Colon (tissue), 2 donors: ENCODE results near the gene PRDM8.

Source experiments
- FAIRE-seq: peaks from 2 replicates; lab custom pipeline; 2012; peaks lifted over from hg19 to GRCh38; lab: Jason Lieb, UNC
- donor health status: control.
- donor health status: control.

The PRDM8 gene

DNA sequence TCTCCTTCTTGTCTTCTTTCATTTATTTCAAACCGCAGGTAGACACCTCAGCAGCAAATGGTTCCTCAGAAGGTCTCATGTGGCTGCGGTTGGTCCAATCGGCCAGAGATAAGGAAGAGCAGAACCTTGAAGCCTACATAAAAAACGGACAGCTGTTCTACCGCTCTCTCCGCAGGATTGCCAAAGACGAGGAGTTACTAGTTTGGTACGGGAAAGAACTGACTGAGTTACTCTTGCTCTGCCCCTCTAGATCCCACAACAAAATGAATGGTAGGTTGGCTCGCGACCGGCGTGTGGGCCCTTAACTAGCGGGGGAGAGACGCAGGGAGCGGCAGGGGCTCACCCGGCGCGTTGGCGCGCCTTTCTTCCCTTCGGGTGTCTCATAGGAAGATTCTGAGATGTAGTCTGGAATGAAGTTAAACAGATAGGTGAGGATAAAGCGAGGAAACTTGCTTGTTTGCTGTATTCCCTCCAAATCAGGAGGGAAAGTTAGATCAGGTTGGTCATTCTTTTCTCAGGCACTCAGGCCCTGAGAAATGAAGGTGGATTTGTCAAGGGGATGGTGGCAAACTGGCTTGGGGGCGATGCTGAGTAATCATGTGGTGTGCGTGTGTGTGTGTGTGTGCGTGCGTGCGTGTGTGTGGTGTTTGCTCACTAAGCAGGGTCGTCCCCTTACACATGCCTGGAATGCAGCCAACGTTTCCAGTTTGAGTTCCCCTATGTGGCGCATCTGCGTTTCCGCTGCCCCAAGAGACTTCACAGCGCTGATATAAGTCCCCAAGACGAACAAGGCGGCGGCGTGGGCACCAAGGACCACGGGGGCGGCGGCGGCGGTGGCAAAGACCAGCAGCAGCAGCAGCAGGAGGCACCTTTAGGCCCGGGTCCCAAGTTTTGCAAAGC is 4.2 kb downstream of the PRDM8 start:
- FAIRE-seq, result no peak

DNA sequence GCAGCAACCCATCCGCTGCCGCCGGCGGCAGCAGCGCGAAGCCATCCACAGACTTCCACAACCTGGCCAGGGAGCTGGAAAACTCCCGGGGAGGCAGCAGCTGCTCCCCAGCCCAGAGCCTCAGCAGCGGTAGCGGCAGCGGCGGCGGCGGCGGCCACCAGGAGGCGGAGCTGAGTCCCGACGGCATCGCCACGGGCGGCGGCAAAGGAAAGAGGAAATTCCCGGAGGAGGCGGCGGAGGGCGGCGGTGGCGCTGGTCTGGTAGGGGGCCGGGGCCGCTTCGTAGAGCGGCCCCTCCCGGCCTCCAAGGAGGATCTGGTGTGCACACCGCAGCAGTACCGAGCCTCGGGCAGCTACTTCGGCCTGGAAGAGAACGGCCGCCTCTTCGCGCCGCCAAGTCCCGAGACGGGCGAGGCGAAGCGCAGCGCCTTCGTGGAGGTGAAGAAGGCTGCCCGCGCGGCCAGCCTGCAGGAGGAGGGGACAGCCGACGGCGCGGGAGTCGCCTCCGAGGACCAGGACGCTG is 4.9 kb downstream of the PRDM8 start:
- FAIRE-seq, result no peak

DNA sequence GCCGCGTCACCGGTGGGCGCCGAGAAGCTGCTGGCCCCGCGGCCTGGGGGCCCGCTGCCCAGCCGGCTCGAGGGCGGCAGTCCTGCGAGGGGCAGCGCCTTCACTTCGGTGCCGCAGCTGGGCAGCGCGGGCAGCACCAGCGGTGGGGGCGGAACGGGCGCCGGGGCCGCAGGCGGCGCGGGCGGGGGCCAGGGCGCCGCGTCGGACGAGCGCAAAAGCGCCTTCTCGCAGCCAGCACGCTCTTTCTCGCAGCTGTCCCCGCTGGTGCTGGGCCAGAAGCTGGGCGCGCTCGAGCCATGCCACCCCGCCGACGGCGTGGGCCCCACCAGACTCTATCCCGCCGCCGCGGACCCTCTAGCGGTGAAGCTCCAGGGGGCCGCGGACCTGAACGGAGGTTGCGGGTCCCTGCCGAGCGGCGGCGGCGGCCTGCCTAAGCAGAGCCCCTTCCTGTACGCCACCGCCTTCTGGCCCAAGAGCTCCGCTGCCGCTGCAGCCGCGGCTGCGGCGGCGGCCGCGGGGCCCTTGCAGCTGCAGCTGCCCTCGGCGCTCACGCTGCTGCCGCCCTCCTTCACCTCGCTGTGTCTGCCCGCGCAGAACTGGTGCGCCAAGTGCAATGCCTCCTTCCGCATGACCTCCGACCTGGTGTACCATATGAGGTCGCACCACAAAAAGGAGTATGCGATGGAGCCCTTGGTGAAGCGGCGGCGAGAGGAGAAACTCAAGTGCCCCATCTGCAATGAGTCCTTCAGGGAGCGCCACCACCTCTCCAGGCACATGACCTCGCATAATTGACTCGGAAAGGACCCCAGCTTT is 5.6 kb downstream of the PRDM8 start:
- FAIRE-seq, result no peak

DNA sequence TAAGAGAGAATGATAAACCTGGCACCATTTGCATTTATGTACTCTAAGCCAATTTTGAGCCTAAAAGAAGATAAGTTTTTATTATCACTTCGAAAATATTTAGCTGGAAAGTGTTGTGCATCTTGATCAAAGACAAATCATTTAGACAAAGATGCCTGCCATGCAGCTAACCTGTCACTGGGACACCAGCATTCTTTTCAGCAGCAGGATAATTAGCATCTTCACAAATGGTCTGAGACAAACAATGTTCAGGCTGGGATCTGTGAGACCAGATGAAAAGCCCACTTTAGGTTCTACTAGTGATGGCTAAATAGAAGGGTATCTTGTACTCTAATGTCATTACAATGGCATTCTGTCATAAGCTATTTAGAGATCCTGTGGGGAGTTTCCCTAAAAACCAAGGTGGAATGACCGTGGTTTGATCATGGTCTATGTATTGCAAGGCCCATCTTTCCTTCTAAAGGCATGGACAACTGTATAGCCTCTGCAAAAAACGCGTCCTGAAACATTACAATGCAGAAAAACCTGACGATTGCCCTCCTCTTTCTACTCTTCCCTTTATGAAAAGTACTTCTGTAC is 7.2 kb downstream of the PRDM8 start:
- no peak for FAIRE-seq

DNA sequence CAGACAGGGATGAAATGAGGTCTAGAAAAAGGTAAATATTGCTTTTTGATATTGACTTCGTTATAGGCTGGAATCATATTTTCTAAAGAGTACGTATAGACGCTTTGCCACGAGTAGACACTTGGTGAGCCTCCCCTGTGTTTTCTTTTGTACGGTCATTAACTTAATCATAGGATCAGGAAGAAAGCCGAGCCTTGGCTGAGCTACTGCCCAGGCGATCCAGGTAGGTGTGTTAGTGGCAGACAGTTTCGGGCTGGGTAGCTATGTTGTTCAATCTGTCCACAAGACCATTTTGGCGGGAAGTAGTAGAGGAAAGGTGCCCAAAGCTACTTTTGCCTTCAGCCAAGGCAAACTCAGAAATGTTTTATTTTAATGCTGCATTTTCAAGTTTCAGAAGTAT is 8.8 kb downstream of the PRDM8 start:
- FAIRE-seq, result no peak

DNA sequence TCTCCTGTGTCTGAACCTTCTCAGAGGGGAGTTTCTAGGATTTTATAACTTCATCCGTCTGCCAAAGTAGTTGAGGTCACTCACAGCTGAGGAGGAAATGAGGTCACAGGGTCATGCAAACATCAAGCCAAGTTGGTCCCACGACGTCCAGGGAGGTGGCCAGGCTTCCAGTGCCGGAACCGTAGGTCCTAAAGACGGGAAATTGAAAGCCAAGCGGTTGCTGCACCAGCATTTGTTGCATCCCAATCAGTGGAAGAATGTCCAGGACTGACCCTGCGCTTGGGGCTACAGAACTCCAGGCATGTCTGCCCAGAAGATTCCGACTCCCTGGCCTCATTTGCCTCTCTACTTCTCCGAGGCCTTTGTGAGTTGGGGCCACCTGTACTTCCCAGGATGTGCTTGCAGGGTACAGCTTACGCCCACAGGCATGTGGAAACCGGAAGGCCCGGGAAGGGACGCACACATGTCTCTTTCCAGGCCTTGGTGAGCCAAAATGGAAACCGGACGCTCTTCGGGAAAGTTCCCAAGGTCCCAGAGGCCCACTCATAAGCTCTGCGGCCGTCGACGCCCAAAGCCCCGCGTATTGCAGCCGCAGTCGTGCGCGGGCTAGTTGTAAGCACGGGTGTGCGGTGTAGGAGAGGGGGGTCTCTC is 9.3 kb downstream of the PRDM8 start:
- no peak for FAIRE-seq

DNA sequence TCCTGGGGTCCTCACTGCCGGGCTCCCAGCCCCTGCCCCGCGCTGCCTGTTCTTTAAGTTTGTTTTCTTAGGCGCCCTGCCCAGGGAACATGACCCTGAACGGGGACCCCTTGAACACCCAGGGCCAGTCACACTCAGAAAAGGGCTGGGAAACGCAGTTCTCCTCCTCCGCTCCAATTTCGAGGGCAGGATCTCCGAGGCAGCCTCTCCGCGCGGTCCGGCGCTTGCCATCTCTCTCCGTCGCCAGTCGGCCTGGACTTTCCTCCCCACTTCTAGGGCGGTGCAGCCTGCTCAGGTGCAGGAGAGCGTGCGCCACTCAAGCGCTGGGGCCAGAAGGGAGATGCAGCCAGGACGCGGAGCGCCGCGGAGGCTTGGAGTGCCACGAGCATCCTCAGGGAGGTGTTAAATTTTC is 9.9 kb downstream of the PRDM8 start:
- no peak for FAIRE-seq

DNA sequence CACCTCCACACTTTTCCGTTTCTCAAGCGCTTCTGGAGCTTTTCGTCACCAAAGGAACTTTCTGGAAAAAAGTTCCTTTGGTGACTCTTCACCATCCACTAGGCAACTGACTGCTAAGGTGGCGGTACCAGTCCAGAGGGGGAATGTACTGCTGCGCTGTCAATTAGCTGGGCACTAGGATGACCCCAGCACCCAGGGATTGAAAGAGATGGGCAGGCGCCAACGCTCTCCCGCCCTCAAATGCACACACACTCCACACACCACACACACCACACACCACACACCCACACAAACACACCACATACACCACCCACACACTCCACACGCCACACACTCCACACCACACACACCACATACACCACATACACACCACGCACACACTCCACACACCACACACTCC is 10.4 kb downstream of the PRDM8 start:
- FAIRE-seq, result no peak

DNA sequence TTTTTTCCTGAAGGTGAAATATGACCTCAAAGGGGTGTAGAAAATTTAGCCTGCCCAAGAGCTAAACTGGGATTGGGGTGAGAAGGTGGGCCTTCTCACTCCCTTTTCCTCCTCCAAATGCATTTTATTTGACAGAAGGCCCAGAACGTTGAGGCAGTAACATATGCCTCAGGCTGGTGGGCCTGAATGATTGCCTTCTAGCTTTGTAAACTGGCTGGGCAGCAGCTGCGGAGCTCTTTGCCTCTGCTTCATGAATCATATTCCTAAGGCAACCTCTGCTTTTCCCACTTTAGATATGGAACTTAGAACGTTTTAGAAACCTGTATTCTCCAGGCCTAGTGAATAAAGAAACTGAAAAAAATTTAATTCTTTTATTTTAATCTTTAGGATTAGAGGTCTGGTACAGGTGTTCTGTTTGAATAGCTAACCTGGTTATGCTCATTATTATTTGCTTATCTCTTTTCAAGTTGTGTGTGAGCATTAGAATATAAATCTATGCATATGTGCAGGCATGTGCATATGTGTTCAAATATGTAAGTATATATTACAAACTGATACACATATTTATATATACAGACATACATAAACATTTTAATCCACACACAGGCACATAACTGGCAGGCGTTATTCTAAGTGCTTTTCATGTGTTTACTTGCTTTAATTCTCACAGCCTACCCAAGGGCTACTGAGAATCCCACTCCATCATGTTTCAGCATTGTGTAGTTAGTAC is 11.5 kb downstream of the PRDM8 start:
- FAIRE-seq, result no peak

DNA sequence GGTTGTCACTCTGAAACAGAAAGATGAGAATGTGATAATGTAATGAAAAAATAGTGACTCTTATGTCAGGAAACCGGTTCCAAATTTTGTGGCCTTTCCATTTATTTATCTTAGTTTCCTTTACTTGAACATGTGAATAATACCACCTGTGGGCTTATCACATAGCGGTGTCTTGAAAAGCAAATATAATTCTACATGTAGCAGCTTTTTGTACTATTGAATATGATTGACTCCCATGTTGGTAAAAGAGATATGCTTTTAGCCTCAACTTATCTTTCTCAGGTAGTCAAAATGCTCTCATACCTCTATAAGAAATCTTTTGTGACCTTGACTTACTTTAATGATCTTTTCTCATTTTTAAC is 12.0 kb downstream of the PRDM8 start:
- no peak for FAIRE-seq

DNA sequence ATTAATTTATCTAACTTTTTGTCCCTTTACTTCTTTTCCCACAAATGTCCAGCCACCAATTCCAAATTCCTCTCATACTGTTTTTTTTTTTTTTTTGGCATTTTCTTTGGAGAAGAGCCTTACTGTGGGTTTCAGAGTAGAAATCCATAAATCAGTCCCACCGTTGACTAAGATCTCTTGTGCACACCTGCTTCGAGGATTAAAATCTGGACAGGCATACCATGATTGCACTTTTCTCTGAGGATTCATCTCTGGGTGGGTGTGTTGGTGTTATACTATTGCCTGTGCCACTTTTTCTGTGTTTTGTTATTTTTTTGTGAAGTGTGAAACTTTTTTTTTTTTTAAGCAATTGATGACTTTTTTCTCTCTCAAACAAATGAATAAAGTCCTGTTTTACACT is 13.2 kb downstream of the PRDM8 start:
- FAIRE-seq, result no peak

DNA sequence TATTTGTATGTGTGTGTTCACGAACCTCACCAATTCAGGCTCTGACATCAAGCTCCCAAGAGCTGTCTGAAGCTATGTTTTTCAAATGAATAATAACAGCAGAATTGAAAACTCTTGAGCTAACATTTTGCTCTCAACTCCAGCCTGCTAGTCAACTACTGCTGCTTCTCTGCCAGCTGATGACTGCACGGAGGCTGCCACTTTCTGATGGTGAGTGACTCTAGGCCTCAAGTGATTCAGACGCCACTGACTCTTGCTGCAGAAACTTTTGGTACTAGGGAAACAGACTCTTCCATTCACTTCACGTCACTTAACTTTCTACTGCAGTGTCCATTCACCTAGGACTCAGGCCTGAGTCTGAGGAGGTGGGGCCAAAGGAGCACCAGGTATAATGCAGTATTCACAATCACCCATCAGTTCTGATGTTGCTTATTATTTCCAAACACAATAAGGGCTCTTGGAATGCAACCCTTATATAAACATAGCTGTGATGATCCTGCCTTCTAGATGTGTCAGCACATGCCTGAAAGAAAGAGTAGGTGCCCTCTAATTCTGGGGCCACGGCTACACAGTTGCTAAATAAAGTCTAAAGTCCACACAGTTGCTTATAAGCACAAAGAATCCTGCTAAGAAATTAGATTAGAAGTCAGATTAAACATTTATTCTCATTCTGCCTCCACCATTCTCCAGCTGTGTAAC is 16.0 kb downstream of the PRDM8 start:
- no peak for FAIRE-seq

DNA sequence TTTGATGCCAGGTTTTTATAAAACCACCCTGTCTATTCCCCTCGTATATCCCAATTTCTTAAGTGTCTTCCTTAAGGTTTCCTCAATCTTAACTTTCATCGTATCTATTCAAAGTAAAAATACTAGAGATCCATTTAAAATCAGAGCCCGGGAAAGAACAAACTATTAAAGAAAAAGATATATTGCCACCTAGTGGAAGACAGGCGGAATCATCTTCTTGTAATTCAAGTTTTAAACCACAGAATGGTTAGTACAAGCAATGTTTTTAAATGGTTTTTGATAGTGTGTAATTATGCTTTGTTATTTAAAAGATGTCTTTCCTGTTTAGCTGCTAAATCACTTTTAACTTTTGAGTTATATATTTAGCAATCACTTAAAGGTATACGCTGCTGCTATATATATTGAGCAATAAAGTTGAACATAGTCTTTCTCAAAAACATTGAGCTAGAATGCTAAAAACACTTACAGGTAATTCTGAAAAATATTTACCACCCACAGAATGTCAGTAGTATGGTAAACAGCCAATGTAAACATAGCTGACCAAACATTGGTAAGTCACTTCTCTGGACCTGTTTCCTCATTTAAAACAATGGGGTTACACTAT is 18.2 kb downstream of the PRDM8 start:
- peak; percentile 91 for FAIRE-seq

DNA sequence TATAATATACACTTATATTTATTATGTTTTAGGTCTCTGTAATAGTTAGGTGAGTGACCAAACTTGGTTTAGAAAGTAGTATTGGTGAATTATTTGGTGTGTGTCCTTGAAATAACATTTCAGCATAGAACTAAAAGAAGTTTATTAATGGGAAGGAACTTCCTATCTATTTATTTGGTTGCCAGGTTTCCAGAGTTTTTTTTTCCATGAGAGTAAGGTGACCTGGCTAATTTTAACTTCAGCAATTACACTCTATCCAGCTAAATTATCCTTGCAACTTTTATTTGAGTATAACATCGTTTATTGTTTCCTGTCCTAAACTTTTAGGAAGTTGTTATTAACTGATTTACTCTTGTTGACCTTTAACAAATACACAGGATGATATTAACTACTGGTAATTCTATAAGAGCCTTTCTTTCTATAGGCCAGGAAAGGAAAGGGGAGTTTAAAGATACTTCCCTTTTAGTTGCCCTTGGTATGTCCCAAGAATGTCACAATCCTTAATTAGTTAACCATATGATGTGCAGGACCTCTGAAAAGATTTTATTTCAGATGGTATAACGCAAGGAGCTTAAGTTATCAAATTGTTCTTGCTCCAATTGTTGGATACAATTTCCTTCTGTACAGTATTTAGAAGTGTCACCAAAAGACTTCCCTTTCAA is 18.9 kb downstream of the PRDM8 start:
- no peak for FAIRE-seq

DNA sequence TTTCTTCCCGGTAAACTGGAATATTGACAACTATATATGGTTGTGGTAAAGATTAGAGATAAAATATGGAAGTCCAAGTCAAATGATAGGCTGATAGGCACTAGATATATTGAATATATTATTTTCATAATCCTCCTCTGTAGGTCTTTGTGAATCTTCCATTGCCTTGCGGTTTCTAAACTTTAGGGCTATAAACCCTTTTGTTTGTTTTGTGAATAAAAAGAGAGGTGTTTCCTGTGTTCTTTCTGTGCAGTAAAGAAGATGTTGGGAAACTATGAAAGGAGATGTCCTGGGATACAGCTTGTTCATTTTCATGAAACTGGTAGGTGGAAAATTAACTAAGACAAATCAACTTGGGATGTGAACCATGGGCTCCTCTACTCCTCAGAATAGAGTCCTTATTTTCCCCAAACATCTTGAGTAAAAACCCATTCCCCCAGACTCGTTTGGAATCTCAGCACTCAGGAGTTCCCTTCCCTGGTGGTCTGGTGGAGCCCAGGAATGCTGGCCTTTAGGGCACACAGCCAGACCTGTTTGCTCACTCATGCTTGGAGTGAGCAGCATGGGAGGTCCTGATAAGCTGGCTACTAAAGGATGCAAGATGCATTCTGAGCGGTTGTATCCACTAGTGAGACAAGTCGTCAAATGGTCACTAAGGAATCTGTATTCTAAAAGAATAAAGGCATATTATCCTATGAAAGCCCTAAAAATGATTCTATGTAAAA is 22.2 kb downstream of the PRDM8 start:
- FAIRE-seq, result no peak

DNA sequence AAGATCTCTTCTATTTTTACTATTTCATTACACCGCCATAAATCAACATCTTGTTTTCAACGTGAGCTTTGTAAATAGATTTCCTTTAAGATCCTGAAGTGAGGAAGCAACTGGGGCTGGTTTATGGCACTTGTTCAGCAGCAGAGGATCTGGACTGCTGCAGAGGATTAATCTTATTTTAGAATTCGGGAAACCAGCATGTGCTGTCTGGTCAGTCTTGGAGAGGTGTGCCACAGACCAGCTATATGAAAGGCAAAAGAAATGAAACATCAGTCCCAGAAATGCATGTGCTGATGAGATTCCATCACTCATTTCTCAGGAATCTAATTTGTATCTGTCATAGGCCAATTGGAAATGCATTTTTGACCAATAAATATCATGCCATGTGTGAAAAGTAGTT is 23.4 kb downstream of the PRDM8 start:
- FAIRE-seq, result no peak

DNA sequence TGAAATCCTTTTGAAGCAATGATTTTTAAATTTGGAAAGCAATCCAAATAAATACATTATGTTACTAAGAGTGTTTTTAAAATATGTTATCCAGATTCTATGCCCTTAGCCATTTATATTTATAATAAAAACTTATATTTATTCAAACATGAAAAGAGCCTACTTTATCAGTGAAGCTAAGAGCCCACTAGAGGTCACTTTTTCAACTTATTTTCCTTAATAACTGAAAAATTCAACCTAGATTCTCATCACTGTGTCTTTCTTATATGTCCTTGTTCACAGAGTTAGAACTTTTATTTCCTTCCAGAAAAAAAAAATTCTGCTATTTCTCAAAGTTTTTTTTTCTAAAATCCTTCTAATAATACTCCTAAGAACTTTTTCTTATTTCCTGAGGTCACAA is 23.9 kb downstream of the PRDM8 start:
- no peak for FAIRE-seq

DNA sequence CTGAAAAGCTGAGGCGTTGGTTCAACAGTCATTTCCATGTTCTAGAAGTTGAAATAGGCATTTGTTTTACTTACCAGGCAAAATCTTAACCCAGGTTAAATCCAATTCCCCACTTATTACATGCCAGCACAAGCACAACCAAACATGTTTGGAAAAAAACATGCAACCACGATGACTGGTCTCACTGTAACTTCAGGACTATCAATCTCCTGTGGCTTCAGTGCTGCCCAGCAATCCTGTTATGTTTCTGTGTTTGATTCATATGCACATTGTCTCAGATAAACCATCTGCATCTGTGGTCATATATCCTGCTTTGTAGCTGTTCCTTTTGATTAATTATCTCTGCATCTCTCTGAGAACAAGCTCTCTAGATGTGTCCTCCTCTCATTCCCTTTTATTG is 28.3 kb downstream of the PRDM8 start:
- FAIRE-seq, result no peak

DNA sequence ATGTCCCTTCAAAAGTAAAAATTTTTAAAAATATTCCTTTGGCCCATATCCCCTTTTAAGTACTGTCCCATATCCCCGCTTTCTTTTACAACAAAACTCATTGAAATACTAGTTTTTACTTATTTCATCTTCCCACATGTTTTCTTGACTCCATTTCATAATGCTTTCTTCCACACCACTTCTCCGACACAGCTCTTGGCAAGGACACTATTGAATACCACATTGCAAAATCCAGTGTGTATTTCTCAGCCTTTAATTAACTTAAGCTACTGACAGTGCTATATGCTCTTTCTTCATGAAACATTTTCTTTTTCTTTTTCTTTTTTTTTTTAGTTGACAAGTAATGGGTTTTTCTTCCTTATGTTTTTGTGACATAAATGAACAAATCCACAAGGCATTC is 28.8 kb downstream of the PRDM8 start:
- FAIRE-seq, result no peak
